Dermis blood vessel endothelial cell (primary cell): Measurements from ENCODE around the gene STK36. TPM values are rescaled to one million over a fixed set of nuclear protein-coding genes. Genes with fewer than 3 reads are reported as not detected.

Source experiments
- DNase-seq: peaks from one replicate; pipeline ENCODE4 v3.0.0; 2010
- total RNA-seq: library from RNA; depleted of rRNA; stranded (reverse); fragments of >200 nt; gene quantifications from 2 replicates; pipeline ENCODE4 v1.2.3, GENCODE V29; 2014

The STK36 gene
- total RNA-seq, 1 donor from 2014 or later, result 15.3 TPM

GRCh38 chr2:218746960-218747359 lies 75.1 kb downstream of the STK36 start:
- no peak for DNase-seq

- DNase-seq, result no peak
Measured at GRCh38 chr2:218748741-218749441, 77.0 kb downstream of the STK36 start.

Other genes starting within 250 kb of the STK36 start
- gene USP37, start 103.7 kb upstream of the STK36 start, total RNA-seq, result 15.0 and 19.4 TPM in 2 replicates
- 56.4 and 57.3 TPM in 2 replicates for gene CNOT9, start 103.2 kb upstream of the STK36 start, total RNA-seq
- 1.7 and 4.7 TPM in 2 replicates for gene PLCD4, start 64.2 kb upstream of the STK36 start, total RNA-seq
- gene ZNF142, start 12.5 kb upstream of the STK36 start, total RNA-seq, result 9.0 and 14.1 TPM in 2 replicates
- gene BCS1L, start 12.4 kb upstream of the STK36 start, total RNA-seq, result 31.3 and 37.5 TPM in 2 replicates
- 21.1 and 35.7 TPM in 2 replicates for gene RNF25, start 84 bp upstream of the STK36 start, total RNA-seq
- gene TTLL4, start 38.7 kb downstream of the STK36 start, total RNA-seq, result 7.6 and 9.4 TPM in 2 replicates
- gene CYP27A1, start 110.1 kb downstream of the STK36 start, total RNA-seq, result 8.6 and 12.8 TPM in 2 replicates
- gene PRKAG3, start 159.7 kb downstream of the STK36 start, total RNA-seq, result not detected in 2 replicates
- not detected in 2 replicates for gene WNT6, start 187.7 kb downstream of the STK36 start, total RNA-seq
- under 0.01 and 0.05 TPM in 2 replicates for gene WNT10A, start 208.8 kb downstream of the STK36 start, total RNA-seq